ENCODE results near the gene AP3D1. TPM values are rescaled to one million over a fixed set of nuclear protein-coding genes. Genes with fewer than 3 reads are reported as not detected.
"Not testable (repeated sequence)": the region's sequence is repeated elsewhere in the genome, so short reads cannot be mapped to it uniquely, and the experiment has no call there.

The AP3D1 gene
- total RNA-seq, 2 experiments from 2014 or later: 60.5 to 64.2 TPM

DNA sequence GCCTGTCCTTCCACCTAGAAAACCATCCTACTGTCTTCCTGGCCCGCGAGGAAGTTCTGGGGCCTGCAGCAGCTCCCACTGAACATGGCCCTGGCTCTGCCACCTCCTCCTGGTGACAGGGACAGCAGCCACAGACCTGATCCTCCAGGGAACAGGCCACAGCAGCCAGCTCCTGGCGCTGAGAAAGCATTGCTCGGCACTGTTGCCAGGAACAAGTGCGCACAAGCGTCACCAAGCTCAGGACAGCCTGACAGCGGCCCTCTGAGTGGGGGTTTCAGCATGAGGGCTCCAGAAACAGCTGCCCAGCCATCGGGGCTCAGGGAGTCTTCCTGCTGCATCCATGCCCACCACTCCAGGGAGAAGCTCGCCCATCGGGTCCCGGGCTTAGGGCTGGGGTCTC, 21.9 kb downstream of the AP3D1 start:
- DNase-seq: no peak
- no peaks in the 10 kb centered on the region for H3K27me3 Mint-ChIP-seq (ENCODE audit: low read depth)
- H3K4me3 Mint-ChIP-seq: no peak overlapping the region
- H3K9me3 Mint-ChIP-seq: no peaks in the 10 kb centered on the region
- no peak overlapping the region for H3K27ac Mint-ChIP-seq
- H3K4me1 Mint-ChIP-seq (ENCODE audit: low read depth): no peaks in the 10 kb centered on the region
- H3K36me3 Mint-ChIP-seq (ENCODE audit: low read depth): peaks cover 4% of the 10 kb centered on the region
- intact Hi-C loops (cut with micrococcal nuclease): no loop called here
- CTCF ChIA-PET: interaction anchor here (0.6 to 0.7 kb wide), 2 partner anchors 36 to 112 kb away, joined by 3 to 4 read pairs; no protein-coding TSS in a partner anchor

DNA sequence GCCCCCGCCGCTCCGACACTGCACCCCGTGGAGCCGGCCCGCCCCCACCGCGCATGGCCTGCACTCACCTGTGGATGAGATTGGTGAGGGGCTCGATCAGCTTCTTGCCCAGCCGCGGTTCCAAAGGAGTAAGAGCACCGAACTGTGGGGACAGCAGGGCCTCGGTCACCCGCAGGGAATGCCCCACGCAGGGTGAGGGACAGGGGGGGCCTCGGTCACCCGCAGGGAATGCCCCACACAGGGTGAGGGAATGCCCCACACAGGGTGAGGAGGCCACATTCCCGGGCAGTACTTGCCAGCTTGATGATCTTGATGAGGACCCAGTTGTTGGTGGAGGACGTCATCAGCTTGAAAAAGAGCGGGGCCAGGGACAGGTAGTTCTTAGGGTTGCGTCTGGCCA, 22.3 kb downstream of the AP3D1 start:
- no peak overlapping the region for H3K27ac Mint-ChIP-seq
- no peaks in the 10 kb centered on the region for H3K9me3 Mint-ChIP-seq
- H3K36me3 Mint-ChIP-seq (ENCODE audit: low read depth): peaks cover 4% of the 10 kb centered on the region
- H3K27me3 Mint-ChIP-seq (ENCODE audit: low read depth): no peaks in the 10 kb centered on the region
- H3K4me3 Mint-ChIP-seq: no peak overlapping the region
- intact Hi-C loops (cut with micrococcal nuclease): no loop called here
- no peak for DNase-seq
- CTCF ChIA-PET: no interaction called here
- H3K4me1 Mint-ChIP-seq (ENCODE audit: low read depth): no peaks in the 10 kb centered on the region

DNA sequence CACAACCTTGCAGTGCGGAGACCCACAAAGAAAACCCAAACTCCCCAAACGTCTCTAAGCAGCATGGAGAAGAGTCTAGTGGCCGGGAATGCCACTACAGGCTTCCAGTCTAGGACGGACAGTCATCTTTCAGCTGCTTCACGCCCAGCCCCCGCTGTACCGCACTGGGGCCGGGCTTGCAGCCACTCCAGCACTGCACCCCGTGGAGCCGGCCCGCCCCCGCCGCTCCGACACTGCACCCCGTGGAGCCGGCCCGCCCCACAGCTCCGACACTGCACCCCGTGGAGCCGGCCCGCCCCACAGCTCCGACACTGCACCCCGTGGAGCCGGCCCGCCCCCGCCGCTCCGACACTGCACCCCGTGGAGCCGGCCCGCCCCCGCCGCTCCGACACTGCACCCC, 23.1 kb downstream of the AP3D1 start:
- H3K4me3 Mint-ChIP-seq; H3K4me1 Mint-ChIP-seq (ENCODE audit: low read depth); intact Hi-C loops (cut with micrococcal nuclease); DNase-seq; H3K27ac Mint-ChIP-seq; H3K27me3 Mint-ChIP-seq (ENCODE audit: low read depth); CTCF ChIA-PET; H3K36me3 Mint-ChIP-seq (ENCODE audit: low read depth); H3K9me3 Mint-ChIP-seq: not testable (repeated sequence)

DNA sequence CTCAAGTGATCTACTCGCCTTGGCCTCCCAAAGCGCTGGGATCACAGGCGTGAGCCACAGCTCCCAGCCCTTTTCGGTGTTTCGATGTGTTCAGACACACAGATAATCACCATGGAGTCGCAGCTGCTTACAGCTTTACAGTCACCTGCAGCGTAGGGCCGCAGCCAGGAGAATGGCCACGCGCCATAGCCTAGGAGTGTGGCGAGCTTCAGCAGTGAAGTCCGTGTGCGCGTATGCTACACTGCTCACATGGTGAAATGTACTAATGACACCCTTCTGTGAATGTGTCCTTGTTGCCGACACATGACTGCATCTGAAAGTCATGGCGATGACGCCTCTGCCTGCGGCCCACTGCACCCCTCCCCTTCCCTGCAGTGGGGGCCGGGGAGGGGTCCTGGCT, 23.6 kb downstream of the AP3D1 start:
- CTCF ChIA-PET: no interaction called here
- H3K36me3 Mint-ChIP-seq (ENCODE audit: low read depth): peaks cover 4% of the 10 kb centered on the region
- intact Hi-C loops (cut with micrococcal nuclease): no loop called here

DNA sequence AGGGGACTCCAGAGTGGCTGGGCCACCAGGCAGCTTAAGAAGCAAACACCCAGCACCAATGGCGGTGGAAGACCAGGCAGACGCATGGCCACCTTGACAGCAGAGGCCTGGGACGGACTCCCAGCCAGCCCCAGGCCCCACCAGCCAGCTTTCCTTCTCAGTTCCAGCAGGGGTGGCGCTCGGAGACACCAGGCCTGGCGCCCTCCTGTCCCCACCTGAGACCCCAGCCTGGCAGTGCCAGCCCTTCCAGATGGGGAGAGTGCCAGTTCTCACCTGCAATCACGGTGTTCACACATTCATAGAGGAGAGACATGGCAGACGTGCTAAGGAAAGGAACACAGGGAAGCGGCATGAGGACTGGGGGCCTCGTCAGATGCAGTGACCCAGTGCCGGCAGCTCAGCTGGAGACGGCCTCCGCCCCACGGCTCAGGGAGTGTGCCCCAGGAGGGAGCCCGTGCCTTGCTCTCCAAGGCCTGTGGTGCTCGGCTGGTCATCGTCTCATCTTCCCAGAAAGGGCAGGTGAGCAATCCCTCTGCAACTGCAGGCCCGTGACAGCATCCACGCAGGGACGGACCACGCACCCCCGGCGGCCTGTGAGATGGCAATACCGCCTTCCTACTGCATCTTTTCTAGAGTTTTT, 24.4 kb downstream of the AP3D1 start:
- H3K27me3 Mint-ChIP-seq (ENCODE audit: low read depth): no peaks in the 10 kb centered on the region
- no peaks in the 10 kb centered on the region for H3K9me3 Mint-ChIP-seq
- no peak for DNase-seq
- peaks cover 3% of the 10 kb centered on the region for H3K36me3 Mint-ChIP-seq (ENCODE audit: low read depth)
- H3K4me3 Mint-ChIP-seq: no peak overlapping the region
- no peak overlapping the region for H3K27ac Mint-ChIP-seq
- no peaks in the 10 kb centered on the region for H3K4me1 Mint-ChIP-seq (ENCODE audit: low read depth)
- intact Hi-C loops (cut with micrococcal nuclease): no loop called here
- CTCF ChIA-PET: no interaction called here

More for the DNA sequence above, 23.6 kb downstream of the AP3D1 start:
- no peak overlapping the region for H3K27ac Mint-ChIP-seq
- H3K9me3 Mint-ChIP-seq: no peaks in the 10 kb centered on the region
- no peaks in the 10 kb centered on the region for H3K4me1 Mint-ChIP-seq (ENCODE audit: low read depth)
- no peaks in the 10 kb centered on the region for H3K27me3 Mint-ChIP-seq (ENCODE audit: low read depth)
- DNase-seq: no peak
- H3K4me3 Mint-ChIP-seq: no peak overlapping the region

DNA sequence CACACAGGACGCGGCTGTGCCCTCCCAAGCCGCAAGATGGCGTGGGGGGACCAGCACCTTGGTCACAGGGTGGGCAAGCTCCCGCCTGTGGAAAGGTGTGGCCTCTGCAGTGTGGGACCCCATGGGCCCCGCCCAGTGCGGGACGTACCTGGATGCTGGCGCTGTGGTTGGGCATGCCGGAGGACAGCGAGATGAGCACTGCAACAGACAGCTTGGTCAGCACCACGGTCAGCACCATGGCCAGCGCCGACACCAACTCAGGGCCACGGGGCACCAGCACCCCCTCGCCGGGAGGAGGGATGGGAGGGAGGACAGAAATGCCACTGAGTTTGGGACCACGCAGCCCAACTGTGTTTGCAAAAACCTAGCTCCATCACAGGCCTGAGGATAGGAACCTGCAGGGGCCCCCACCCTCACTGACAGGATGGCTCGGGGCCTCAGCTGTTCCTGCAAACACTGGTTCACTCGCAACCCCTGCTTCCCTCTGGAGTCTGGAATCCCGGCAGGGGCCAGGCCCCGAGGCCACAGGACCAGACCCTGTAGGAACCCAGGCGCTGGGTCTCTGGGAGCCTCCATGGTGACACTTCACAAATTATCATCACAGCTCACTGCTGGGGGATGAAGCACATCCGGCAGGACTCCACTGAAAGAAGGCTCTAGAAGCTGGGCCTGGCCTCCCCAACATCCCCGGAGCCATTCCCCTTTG, 27.5 kb downstream of the AP3D1 start:
- H3K9me3 Mint-ChIP-seq: no peaks in the 10 kb centered on the region
- intact Hi-C loops (cut with micrococcal nuclease): no loop called here
- CTCF ChIA-PET: no interaction called here
- no peak overlapping the region for H3K27ac Mint-ChIP-seq
- peak; percentile 23 for DNase-seq
- H3K4me1 Mint-ChIP-seq (ENCODE audit: low read depth): no peaks in the 10 kb centered on the region
- H3K4me3 Mint-ChIP-seq: no peak overlapping the region
- H3K27me3 Mint-ChIP-seq (ENCODE audit: low read depth): no peaks in the 10 kb centered on the region
- peaks cover 11% of the 10 kb centered on the region for H3K36me3 Mint-ChIP-seq (ENCODE audit: low read depth)

DNA sequence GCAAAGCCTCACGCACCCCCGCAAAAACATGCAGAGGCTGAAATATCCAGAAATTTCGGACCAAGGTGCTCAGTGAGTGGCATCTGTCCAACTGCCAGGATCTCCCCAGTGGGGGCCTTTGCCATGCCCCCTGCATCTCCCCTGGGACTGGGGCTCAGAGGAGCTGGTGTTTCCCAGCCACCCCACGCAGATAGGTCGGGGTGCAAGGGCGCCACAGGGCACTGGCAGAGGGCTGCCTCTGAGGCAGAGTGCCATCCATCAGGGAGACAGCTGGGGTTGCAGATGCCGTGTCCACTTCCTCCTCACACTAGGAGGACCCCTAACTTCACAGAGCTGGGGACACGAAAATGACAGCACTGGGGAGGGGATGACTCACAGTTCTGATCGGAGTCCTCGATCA, 28.4 kb downstream of the AP3D1 start:
- no peak for DNase-seq
- no peaks in the 10 kb centered on the region for H3K4me1 Mint-ChIP-seq (ENCODE audit: low read depth)
- no peaks in the 10 kb centered on the region for H3K27me3 Mint-ChIP-seq (ENCODE audit: low read depth)
- intact Hi-C loops (cut with micrococcal nuclease): no loop called here
- H3K36me3 Mint-ChIP-seq (ENCODE audit: low read depth): peaks cover 12% of the 10 kb centered on the region
- no peak overlapping the region for H3K27ac Mint-ChIP-seq
- H3K9me3 Mint-ChIP-seq: no peaks in the 10 kb centered on the region
- no peak overlapping the region for H3K4me3 Mint-ChIP-seq
- CTCF ChIA-PET: no interaction called here

DNA sequence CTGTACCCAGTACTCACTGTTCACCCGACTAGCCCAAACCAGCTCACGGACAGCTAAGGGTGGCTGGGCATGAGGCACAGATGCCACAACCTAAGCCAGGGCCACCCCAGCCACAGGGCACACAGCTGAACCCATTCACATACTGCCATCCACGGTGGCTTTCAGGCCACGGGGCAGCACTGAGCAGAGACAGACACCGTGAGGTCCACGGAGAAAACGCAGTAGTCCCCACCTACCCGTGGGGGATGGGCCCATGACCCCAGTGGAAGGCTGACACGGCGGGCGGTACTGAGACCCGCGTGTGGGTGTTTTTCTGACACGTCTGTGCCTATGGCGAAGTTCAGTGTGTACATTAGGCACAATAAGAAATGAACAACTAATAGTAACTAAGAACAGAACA, 29.1 kb downstream of the AP3D1 start:
- Mint-ChIP-seq H3K27me3 (ENCODE audit: low read depth) (no peaks in the 10 kb centered on the region), H3K27ac (no peak overlapping the region), H3K36me3 (ENCODE audit: low read depth) (peaks cover 15% of the 10 kb centered on the region), H3K4me1 (ENCODE audit: low read depth) (no peaks in the 10 kb centered on the region), H3K4me3 (no peak overlapping the region), H3K9me3 (no peaks in the 10 kb centered on the region)
- intact Hi-C loops (cut with micrococcal nuclease): no loop called here
- DNase-seq: no peak
- CTCF ChIA-PET: no interaction called here

DNA sequence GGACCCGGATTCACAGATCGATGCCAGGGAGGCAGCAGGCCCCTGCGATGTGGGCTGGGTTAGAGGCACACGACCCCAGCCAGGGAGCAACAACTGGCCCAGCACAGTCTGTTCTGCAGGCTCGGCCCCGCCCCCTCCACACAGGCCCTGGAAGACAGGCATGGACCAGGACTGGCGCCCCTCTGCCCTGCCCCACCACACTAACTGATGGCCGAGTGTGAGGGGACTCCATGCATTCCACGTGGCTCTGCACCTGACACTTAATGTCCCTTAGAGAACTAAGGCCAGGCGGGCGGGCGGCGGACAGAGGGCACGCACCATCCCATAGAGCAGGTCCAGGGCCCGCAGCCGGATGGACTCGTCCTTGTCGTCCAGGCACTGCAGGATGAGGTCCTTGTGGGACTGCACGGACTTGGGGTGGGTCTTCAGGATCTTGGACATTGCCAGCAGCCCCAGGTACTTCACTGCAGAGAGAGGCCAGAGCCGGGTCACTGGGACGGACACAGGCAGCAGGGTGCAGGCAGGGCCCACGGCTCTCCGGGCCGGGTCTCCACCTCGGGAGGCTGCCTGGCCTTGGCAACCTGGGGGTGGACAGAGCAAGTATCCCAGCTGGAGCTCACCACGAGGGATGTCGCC, 29.8 kb downstream of the AP3D1 start:
- H3K9me3 Mint-ChIP-seq: no peaks in the 10 kb centered on the region
- intact Hi-C loops (cut with micrococcal nuclease): no loop called here
- CTCF ChIA-PET: no interaction called here
- H3K27ac Mint-ChIP-seq: no peak overlapping the region
- DNase-seq: no peak
- H3K4me3 Mint-ChIP-seq: no peak overlapping the region
- no peaks in the 10 kb centered on the region for H3K27me3 Mint-ChIP-seq (ENCODE audit: low read depth)
- peaks cover 15% of the 10 kb centered on the region for H3K36me3 Mint-ChIP-seq (ENCODE audit: low read depth)
- no peaks in the 10 kb centered on the region for H3K4me1 Mint-ChIP-seq (ENCODE audit: low read depth)

DNA sequence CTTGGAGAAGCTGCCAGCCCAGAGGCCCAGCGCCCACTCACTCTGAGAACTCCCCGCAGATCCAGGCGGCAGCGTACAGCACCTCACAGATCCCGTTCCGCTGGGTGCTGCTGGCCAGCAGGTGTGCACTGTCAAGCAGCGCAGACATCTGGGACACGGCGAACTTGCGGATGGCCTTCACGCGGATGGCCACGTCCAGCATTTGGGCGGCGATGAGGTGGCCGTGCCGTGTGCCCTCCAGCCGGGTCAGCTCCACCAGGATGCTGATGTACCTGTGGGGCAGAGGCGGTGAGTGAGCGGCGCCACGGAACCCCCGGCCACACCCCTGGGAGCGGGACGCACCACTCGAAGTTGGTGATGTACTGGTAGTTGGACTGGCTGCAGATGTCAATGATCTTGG, 30.5 kb downstream of the AP3D1 start:
- intact Hi-C loops (cut with micrococcal nuclease): no loop called here
- no peak for DNase-seq
- Mint-ChIP-seq H3K4me1 (ENCODE audit: low read depth) (no peaks in the 10 kb centered on the region), H3K4me3 (no peak overlapping the region), H3K36me3 (ENCODE audit: low read depth) (peaks cover 14% of the 10 kb centered on the region), H3K27ac (no peak overlapping the region), H3K27me3 (ENCODE audit: low read depth) (no peaks in the 10 kb centered on the region), H3K9me3 (no peaks in the 10 kb centered on the region)
- CTCF ChIA-PET: interaction anchor here (0.6 kb wide), 2 partner anchors 21 to 27 kb away, joined by 5 read pairs; no protein-coding TSS in a partner anchor

DNA sequence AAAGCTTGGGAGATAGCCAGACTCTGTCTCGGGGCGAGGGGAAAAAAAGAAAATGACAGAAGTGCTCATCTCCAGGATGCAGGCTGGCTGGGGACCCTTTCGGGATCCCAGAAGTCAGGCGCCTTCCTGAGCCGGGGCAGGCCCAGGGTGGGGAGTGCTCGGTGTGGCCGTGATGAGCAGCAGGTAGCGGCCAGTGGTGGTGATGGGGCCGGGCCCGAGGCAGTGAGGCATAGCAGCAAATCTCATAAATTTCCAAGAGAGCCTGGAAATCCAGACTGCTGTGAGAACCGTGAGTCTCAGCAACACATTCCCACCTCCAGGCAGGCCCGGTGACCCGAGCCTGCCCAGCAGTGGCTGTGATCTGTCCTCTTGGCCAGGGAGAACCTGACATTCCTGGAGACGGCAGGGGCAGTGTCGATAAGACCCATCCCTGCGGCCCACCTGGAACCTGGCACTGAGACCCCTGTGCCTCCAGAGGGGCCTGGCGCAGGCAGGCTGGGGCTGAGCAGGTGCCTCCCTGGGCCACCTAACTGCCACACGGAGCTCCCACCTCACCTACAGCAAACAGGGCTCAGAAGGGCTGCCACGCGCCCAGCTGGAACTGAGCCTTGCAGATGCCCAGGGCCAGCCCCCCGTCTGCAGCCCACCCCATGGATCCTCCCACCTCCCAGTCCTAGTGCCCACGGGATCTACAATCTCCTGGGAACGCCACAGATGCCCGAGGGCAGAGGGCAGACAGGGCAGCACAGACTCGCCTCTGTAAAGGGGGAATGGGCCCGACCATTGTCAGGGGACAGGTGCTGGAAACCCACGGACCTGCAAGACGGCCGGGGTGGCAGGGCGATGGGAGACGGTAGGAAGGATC, 31.2 kb downstream of the AP3D1 start:
- Mint-ChIP-seq H3K27me3 (ENCODE audit: low read depth) (no peaks in the 10 kb centered on the region), H3K36me3 (ENCODE audit: low read depth) (peaks cover 14% of the 10 kb centered on the region), H3K4me1 (ENCODE audit: low read depth) (no peaks in the 10 kb centered on the region), H3K4me3 (no peak overlapping the region), H3K27ac (no peak overlapping the region), H3K9me3 (no peaks in the 10 kb centered on the region)
- CTCF ChIA-PET: interaction anchor here (0.6 kb wide), 2 partner anchors 22 to 27 kb away, joined by 5 read pairs; no protein-coding TSS in a partner anchor
- no peak for DNase-seq
- intact Hi-C loops (cut with micrococcal nuclease): no loop called here

DNA sequence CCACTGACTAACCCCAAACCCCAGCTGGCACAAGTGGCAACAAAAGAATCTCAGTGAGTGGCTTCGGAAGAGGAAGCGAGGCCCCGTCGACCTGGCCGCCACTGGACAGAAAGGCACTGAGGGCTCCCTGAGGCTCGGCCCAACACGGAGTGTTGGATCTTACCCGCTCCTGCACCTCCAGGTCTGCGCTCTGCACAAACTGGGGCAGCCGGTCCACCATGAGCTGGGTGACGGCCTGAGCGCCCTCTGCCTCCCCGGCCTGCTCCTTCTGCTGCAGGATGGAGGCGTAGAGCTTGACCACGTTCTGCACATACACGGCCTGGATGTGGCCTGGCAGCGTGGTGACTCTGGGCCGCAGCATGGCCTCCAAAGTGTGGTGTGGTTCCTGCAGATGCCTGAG, 32.9 kb downstream of the AP3D1 start:
- Mint-ChIP-seq H3K36me3 (ENCODE audit: low read depth) (peaks cover 20% of the 10 kb centered on the region), H3K27ac (no peak overlapping the region), H3K4me1 (ENCODE audit: low read depth) (no peaks in the 10 kb centered on the region), H3K27me3 (ENCODE audit: low read depth) (no peaks in the 10 kb centered on the region), H3K9me3 (no peaks in the 10 kb centered on the region), H3K4me3 (no peak overlapping the region)
- intact Hi-C loops (cut with micrococcal nuclease): no loop called here
- no peak for DNase-seq
- CTCF ChIA-PET: no interaction called here
